Smooth muscle cell (in vitro differentiated cells): ENCODE data around the gene NUDT21. TPM values are rescaled to one million over a fixed set of nuclear protein-coding genes. Genes with fewer than 3 reads are reported as not detected.

Experiments used
- DNase-seq: peaks from one replicate; lab custom pipeline; 2025; ENCODE audit not compliant: unreplicated experiment; lab: John Stamatoyannopoulos, UW
- H2AFZ ChIP-seq: fragments of 200-600 bp; sonication (generic); 2 replicates; pipeline ENCODE4 v1.6.0; 2016; ENCODE audit warnings: antibody characterized with exemption, low read depth, mild to moderate bottlenecking
- H3F3A ChIP-seq: fragments of 200-600 bp; sonication (generic); 2 replicates; pipeline ENCODE4 v1.6.0; 2017; ENCODE audit warnings: antibody characterized with exemption, low read depth
- H3K27ac ChIP-seq: fragments of 200-600 bp; sonication (generic); 2 replicates; pipeline ENCODE4 v1.5.1; 2016; ENCODE audit warnings: low read depth, mild to moderate bottlenecking
- H3K27me3 ChIP-seq: fragments of 200-600 bp; sonication (generic); 2 replicates; pipeline ENCODE4 v1.6.1; 2016; ENCODE audit warnings: low read depth, mild to moderate bottlenecking
- H3K36me3 ChIP-seq: fragments of 200-600 bp; sonication (generic); 2 replicates; pipeline ENCODE4 v1.5.1; 2016; ENCODE audit warnings: low read depth
- H3K4me1 ChIP-seq: fragments of 200-600 bp; sonication (generic); 2 replicates; pipeline ENCODE4 v1.5.1; 2016; ENCODE audit warnings: low read depth
- H3K4me2 ChIP-seq: fragments of 200-600 bp; sonication (generic); 2 replicates; pipeline ENCODE4 v1.6.0; 2016; ENCODE audit warnings: mild to moderate bottlenecking
- H3K4me3 ChIP-seq: fragments of 200-600 bp; sonication (generic); 2 replicates; pipeline ENCODE4 v1.5.1; 2016; ENCODE audit warnings: mild to moderate bottlenecking
- H3K79me2 ChIP-seq: fragments of 200-600 bp; sonication (generic); 2 replicates; pipeline ENCODE4 v1.6.0; 2016; ENCODE audit warnings: low read depth, mild to moderate bottlenecking
- H3K9ac ChIP-seq: fragments of 200-600 bp; sonication (generic); 2 replicates; pipeline ENCODE4 v1.6.0; 2016; ENCODE audit warnings: low read depth
- H3K9me3 ChIP-seq: fragments of 200-600 bp; sonication (generic); replicated peaks from 2 replicates; pipeline ENCODE4 v1.5.1; 2016; ENCODE audit warnings: low read depth
- H4K20me1 ChIP-seq: fragments of 200-600 bp; sonication (generic); 2 replicates; pipeline ENCODE4 v1.6.0; 2016; ENCODE audit warnings: low read depth
- CTCF ChIP-seq: fragments of 200-600 bp; sonication (generic); IDR thresholded peaks from 2 replicates; pipeline ENCODE4 v1.5.1; 2017; ENCODE audit warnings: borderline replicate concordance, mild to moderate bottlenecking, antibody characterized with exemption; ENCODE audit not compliant: insufficient read depth, poor library complexity, severe bottlenecking
- WGBS: methylation state at CpG from one replicate; pipeline ENCODE4 v1.1.7; 2016; ENCODE audit warnings: low lambda C conversion rate; 5-methylcytosine and 5-hydroxymethylcytosine counted together
- polyA plus RNA-seq: library from polyadenylated mRNA; unstranded; fragments of >200 nt; fragmentation: Nextera tagmentation; extraction: Ambion mirVana; gene quantifications from 2 replicates; pipeline ENCODE4 v1.2.1, GENCODE V29; 2016
- total RNA-seq: library from RNA; depleted of rRNA; stranded (reverse); fragments of >200 nt; gene quantifications from 2 replicates; pipeline ENCODE4 v1.2.3, GENCODE V29; 2014

The NUDT21 gene
- total RNA-seq = 101 and 119 TPM in 2 replicates
- 44.4 and 55.5 TPM in 2 replicates for polyA plus RNA-seq

- peaks cover 54% of the 10 kb centered on the region for H4K20me1 ChIP-seq
- H3K79me2 ChIP-seq = peaks cover 73% of the 10 kb centered on the region
- H3K9me3 ChIP-seq = no peaks in the 10 kb centered on the region
- peaks cover 29% of the 10 kb centered on the region for H3K4me1 ChIP-seq
- no peak for TF ChIP-seq CTCF
- H3K4me2 ChIP-seq = peak within 1 kb of the TSS; percentile 92
- peak within 1 kb of the TSS; percentile 87 for H3K9ac ChIP-seq
- H3K27me3 ChIP-seq = no peaks in the 10 kb centered on the region
- H3K27ac ChIP-seq = peak within 1 kb of the TSS; percentile 82
- H3F3A ChIP-seq = peaks cover 10% of the 10 kb centered on the region
- WGBS = under 1% methylated on average over 56 of the region's 56 CpGs
- DNase-seq = peak; percentile 64
- peak within 1 kb of the TSS; percentile 89 for H2AFZ ChIP-seq
- H3K4me3 ChIP-seq = peak within 1 kb of the TSS; percentile 92
- peaks cover 13% of the 10 kb centered on the region for H3K36me3 ChIP-seq
Measured at GRCh38 chr16:56450986-56451752, at the start of gene NUDT21, which contains the start of gene OGFOD1. Gene NUDT21, minus strand, starts transcription at chr16:56451332. Its CDS starts 130 bp downstream, at chr16:56451202. Gene OGFOD1, plus strand, starts transcription at chr16:56451554. Its CDS starts 59 bp downstream, at chr16:56451613.

GRCh38 chr16:56493815-56494214 is 42.7 kb upstream of the NUDT21 start:
- Histone ChIP-seq H3F3A (no peaks in the 10 kb centered on the region), H3K36me3 (peaks cover 12% of the 10 kb centered on the region), H3K27me3 (no peaks in the 10 kb centered on the region), H2AFZ (no peak overlapping the region), H4K20me1 (no peaks in the 10 kb centered on the region), H3K79me2 (no peaks in the 10 kb centered on the region), H3K4me1 (no peaks in the 10 kb centered on the region), H3K4me3 (no peak overlapping the region), H3K9ac (no peak overlapping the region), H3K27ac (no peak overlapping the region), H3K9me3 (no peaks in the 10 kb centered on the region), H3K4me2 (no peak overlapping the region)
- DNase-seq = no peak
- TF ChIP-seq CTCF = no peak
- 93% methylated on average over 1 of the region's 1 CpG for WGBS

- no peak for DNase-seq
- Histone ChIP-seq H3F3A (no peaks in the 10 kb centered on the region), H2AFZ (no peak overlapping the region), H3K27ac (no peak overlapping the region), H3K4me2 (no peak overlapping the region), H3K4me1 (no peaks in the 10 kb centered on the region), H3K9me3 (no peaks in the 10 kb centered on the region), H4K20me1 (no peaks in the 10 kb centered on the region), H3K4me3 (no peak overlapping the region), H3K36me3 (peaks cover 6% of the 10 kb centered on the region), H3K27me3 (no peaks in the 10 kb centered on the region), H3K79me2 (no peaks in the 10 kb centered on the region), H3K9ac (no peak overlapping the region)
- no peak for TF ChIP-seq CTCF
- WGBS = 70% methylated on average over 2 of the region's 2 CpGs
Measured at GRCh38 chr16:56493126-56493525, 42.0 kb upstream of the NUDT21 start.
